NCI-H82 treated with DMSO at 0.1 percent for 48 hours (cell line): ENCODE measurements around the gene MPPED1.

ENCODE experiments used
- DNase-seq: peaks from one replicate; lab custom pipeline; 2025; ENCODE audit not compliant: unreplicated experiment; lab: John Stamatoyannopoulos, UW

The MPPED1 gene

GRCh38 chr22:43474161-43475101 is 62.6 kb downstream of the MPPED1 start:
- DNase-seq: no peak

- DNase-seq: no peak
Observed at GRCh38 chr22:43475549-43476076, 63.8 kb downstream of the MPPED1 start.

- no peak for DNase-seq
Observed at GRCh38 chr22:43476341-43476740, 64.5 kb downstream of the MPPED1 start.

GRCh38 chr22:43476751-43477725 is 65.2 kb downstream of the MPPED1 start:
- no peak for DNase-seq

GRCh38 chr22:43477966-43478365 is 66.2 kb downstream of the MPPED1 start:
- no peak for DNase-seq

- no peak for DNase-seq
Observed at GRCh38 chr22:43478621-43479300, 66.9 kb downstream of the MPPED1 start.

- no peak for DNase-seq
Observed at GRCh38 chr22:43479301-43479950, 67.6 kb downstream of the MPPED1 start.

GRCh38 chr22:43479962-43480361 is 68.1 kb downstream of the MPPED1 start:
- DNase-seq: no peak

GRCh38 chr22:43481568-43482317 is 69.9 kb downstream of the MPPED1 start:
- DNase-seq: no peak

GRCh38 chr22:43482318-43482625 is 70.5 kb downstream of the MPPED1 start:
- no peak for DNase-seq

- no peak for DNase-seq
Observed at GRCh38 chr22:43483266-43483665, 71.5 kb downstream of the MPPED1 start.

GRCh38 chr22:43483669-43484068 is 71.9 kb downstream of the MPPED1 start:
- no peak for DNase-seq

- DNase-seq: no peak
Observed at GRCh38 chr22:43484227-43484626, 72.4 kb downstream of the MPPED1 start.

- DNase-seq: no peak
Observed at GRCh38 chr22:43485502-43486089, 73.8 kb downstream of the MPPED1 start.

- no peak for DNase-seq
Observed at GRCh38 chr22:43487311-43488030, 75.7 kb downstream of the MPPED1 start.

GRCh38 chr22:43488031-43488866 is 76.4 kb downstream of the MPPED1 start:
- no peak for DNase-seq

- no peak for DNase-seq
Observed at GRCh38 chr22:43488937-43489336, 77.1 kb downstream of the MPPED1 start.

GRCh38 chr22:43490311-43490710 is 78.5 kb downstream of the MPPED1 start:
- no peak for DNase-seq
